HepG2 (cell line): ENCODE results near the gene TLK1. TPM values are rescaled to one million over a fixed set of nuclear protein-coding genes. Genes with fewer than 3 reads are reported as not detected.
A peak's percentile ranks its signal among the peaks of the same experiment; 100 is the strongest.

Source experiments
- AGO1 ChIP-seq: fragments of 200-400 bp; formaldehyde crosslinking; IDR thresholded peaks from 2 replicates; pipeline ENCODE4 v1.6.1; 2017; ENCODE audit warnings: mild to moderate bottlenecking, low read depth, low read length, moderate library complexity; ENCODE audit not compliant: poor library complexity, severe bottlenecking
- HDAC2 ChIP-seq: sonication (generic); formaldehyde crosslinking; IDR thresholded peaks from 2 replicates; pipeline ENCODE4 v1.4.0; 2020; ENCODE audit warnings: missing genetic modification reagents
- HNRNPK ChIP-seq: fragments of 200-400 bp; formaldehyde crosslinking; IDR thresholded peaks from 2 replicates; pipeline ENCODE4 v1.6.1; 2018; ENCODE audit warnings: low read length, low read depth, moderate library complexity, mild to moderate bottlenecking; ENCODE audit not compliant: poor library complexity, severe bottlenecking
- KDM5A ChIP-seq: fragments of 200-600 bp; sonication (generic); IDR thresholded peaks from 2 replicates; pipeline ENCODE4 v1.7.0; 2018; ENCODE audit warnings: antibody characterized with exemption, mild to moderate bottlenecking, low read length, borderline replicate concordance
- MED13 ChIP-seq: sonication (generic); formaldehyde crosslinking; IDR thresholded peaks from 2 replicates; pipeline ENCODE4 v1.5.0; 2020; ENCODE audit warnings: missing genetic modification reagents
- MEIS1 ChIP-seq: sonication (generic); formaldehyde crosslinking; IDR thresholded peaks from 2 replicates; pipeline ENCODE4 v1.9.0; 2021; ENCODE audit warnings: mild to moderate bottlenecking, missing genetic modification reagents, moderate library complexity, borderline replicate concordance
- MTA1 ChIP-seq: sonication (generic); formaldehyde crosslinking; IDR thresholded peaks from 2 replicates; pipeline ENCODE4 v1.4.0; 2020; ENCODE audit warnings: missing genetic modification reagents, mild to moderate bottlenecking, borderline replicate concordance
- ONECUT2 ChIP-seq: sonication (generic); formaldehyde crosslinking; IDR thresholded peaks from 2 replicates; pipeline ENCODE4 v1.4.0; 2020; ENCODE audit warnings: missing genetic modification reagents
- RBM22 ChIP-seq: fragments of 200-400 bp; formaldehyde crosslinking; optimal IDR thresholded peaks from 2 replicates; pipeline ENCODE3; 2017; ENCODE audit warnings: mild to moderate bottlenecking, low read length, moderate library complexity
- RFX5 ChIP-seq: IDR thresholded peaks from 2 replicates; pipeline ENCODE4 v1.6.1; 2011; ENCODE audit warnings: low read depth, low read length, improper control_type of control experiment
- SMARCC2 ChIP-seq: fragments of 450-650 bp; IDR thresholded peaks from 2 replicates; pipeline ENCODE4 v1.6.1; 2017; ENCODE audit warnings: antibody characterized with exemption, mild to moderate bottlenecking
- SUZ12 ChIP-seq: fragments of 150-350 bp; IDR thresholded peaks from 2 replicates; pipeline ENCODE4 v1.6.1; 2014; ENCODE audit warnings: low read depth, low read length
- ZMAT3 ChIP-seq: sonication (generic); formaldehyde crosslinking; conservative IDR thresholded peaks from 2 replicates; pipeline ENCODE4 v1.7.0; 2021; ENCODE audit warnings: missing genetic modification reagents
- ZNF329 ChIP-seq: sonication (generic); formaldehyde crosslinking; IDR thresholded peaks from 2 replicates; pipeline ENCODE4 v1.9.0; 2021; ENCODE audit warnings: low read depth, mild to moderate bottlenecking, missing genetic modification reagents
- ZNF569 ChIP-seq: sonication (generic); formaldehyde crosslinking; IDR thresholded peaks from 2 replicates; pipeline ENCODE4 v1.5.0; 2020; ENCODE audit warnings: mild to moderate bottlenecking, missing genetic modification reagents, moderate library complexity, borderline replicate concordance
- ZNF781 ChIP-seq: sonication (generic); formaldehyde crosslinking; IDR thresholded peaks from 2 replicates; pipeline ENCODE4 v1.5.1; 2020; ENCODE audit warnings: borderline replicate concordance, mild to moderate bottlenecking, missing genetic modification reagents; ENCODE audit errors: not compliant biosample characterization
- polyA plus RNA-seq, 8 experiments: library from polyadenylated mRNA; depleted of rRNA in 3 of 8; stranded (reverse) in 7 of 8; unstranded in 1 of 8; fragments of >200 nt; fragmentation: Illumina TruSeq in 4 of 8; extraction: Trizol in 4 of 8; gene quantifications; 2 replicates each; pipeline versions ENCODE4 v1.2.1 to v1.2.3, GENCODE V29; 2011 to 2016; ENCODE audit warnings: low read depth in 4 of 8, missing spikeins in 1 of 8, mixed read lengths in 1 of 8; ENCODE audit not compliant: insufficient read depth in 1 of 8
- total RNA-seq, 5 experiments: library from RNA; depleted of rRNA; stranded (reverse); fragments of >200 nt; fragmentation: Illumina TruSeq; extraction: Trizol; gene quantifications; 2 replicates each; pipeline ENCODE4 v1.2.3, GENCODE V29; 2016; ENCODE audit warnings: low read depth in 1 of 5
- TF ChIP-seq, protein P1 (sequence below): IDR thresholded peaks from 2 replicates; pipeline ENCODE4 v1.6.1; 2016; ENCODE audit warnings: missing compliant biosample characterization, missing genetic modification reagents, borderline replicate concordance
- TF ChIP-seq, protein P2 (sequence below): sonication (generic); formaldehyde crosslinking; IDR thresholded peaks from 2 replicates; pipeline ENCODE4 v1.4.0; 2020; ENCODE audit warnings: missing genetic modification reagents, mild to moderate bottlenecking, borderline replicate concordance
- TF ChIP-seq, protein P3 (sequence below): sonication (generic); formaldehyde crosslinking; IDR thresholded peaks from 2 replicates; pipeline ENCODE4 v1.4.0; 2020; ENCODE audit warnings: missing genetic modification reagents

Gene TLK1
- total and polyA plus RNA-seq, 2 of the 13 experiments (the other 11 are each of a cell fraction or from before 2014, with no cell fraction given), result 16.8 to 28.7 TPM

DNA sequence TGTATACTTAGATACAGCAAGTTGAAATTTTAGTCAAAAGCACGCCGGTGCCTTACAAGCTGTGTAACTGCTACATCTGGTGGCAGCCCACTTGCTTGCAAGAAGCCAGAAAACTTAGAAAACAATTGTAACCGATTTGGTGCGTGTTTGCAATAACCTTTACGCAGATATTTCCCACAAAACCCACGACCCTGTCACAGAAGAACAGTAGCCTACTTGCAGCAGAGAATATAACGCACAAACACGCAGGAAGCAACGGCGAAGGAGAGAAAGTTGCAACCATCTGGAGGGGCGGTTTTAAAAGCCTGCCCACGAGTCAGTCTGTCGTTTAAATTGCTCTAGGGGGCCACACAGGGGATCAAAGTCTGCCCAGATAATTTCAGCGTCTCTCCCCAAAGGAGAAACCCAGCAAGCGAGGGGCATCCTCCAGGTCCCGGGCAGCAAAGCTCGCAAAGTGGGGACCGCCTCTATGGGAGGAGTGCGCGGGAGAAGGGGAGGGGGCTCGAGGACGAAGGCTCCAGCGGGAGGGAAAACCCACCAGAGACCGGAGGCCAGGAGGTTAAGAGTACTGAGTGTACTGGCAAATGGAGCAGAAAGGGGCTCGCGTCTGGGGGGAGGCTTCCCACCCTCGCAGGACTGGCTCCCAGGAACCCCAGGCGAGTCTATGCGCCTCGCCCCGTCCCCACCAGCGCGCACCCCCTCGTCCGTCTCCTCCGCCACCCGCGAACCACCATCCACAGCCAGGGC, 1.1 kb downstream of the TLK1 start (continued):
- TF ChIP-seq AGO1 (no peak), MED13 (CRISPR knock-in tag) (peak; percentile 48; the same call in 1 of the 2 replicates), ZNF569 (CRISPR knock-in tag) (0 out of 2 replicates have a peak, but pooled peaks have one; percentile 48), SUZ12 (no peak), KDM5A (peak; percentile 91), SMARCC2 (no peak), RFX5 (peak; percentile 36; the same call in 1 of the 2 replicates), RBM22 (no peak), MEIS1 (peak; percentile 75; the same call in 1 of the 2 replicates), ONECUT2 (no peak), MTA1 (peak; percentile 23; the same call in 1 of the 2 replicates), ZMAT3 (CRISPR knock-in tag) (0 out of 2 replicates have a peak, but pooled peaks have one; percentile 40), HNRNPK (no peak), ZNF781 (CRISPR knock-in tag) (peak; percentile 47), ZNF329 (CRISPR knock-in tag) (0 out of 2 replicates have a peak, but pooled peaks have one; percentile 67), HDAC2 (CRISPR knock-in tag) (no peak; the same call in 1 of the 2 replicates)
- TF ChIP-seq, protein P1, sequence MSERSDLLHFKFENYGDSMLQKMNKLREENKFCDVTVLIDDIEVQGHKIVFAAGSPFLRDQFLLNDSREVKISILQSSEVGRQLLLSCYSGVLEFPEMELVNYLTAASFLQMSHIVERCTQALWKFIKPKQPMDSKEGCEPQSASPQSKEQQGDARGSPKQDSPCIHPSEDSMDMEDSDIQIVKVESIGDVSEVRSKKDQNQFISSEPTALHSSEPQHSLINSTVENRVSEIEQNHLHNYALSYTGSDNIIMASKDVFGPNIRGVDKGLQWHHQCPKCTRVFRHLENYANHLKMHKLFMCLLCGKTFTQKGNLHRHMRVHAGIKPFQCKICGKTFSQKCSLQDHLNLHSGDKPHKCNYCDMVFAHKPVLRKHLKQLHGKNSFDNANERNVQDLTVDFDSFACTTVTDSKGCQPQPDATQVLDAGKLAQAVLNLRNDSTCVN (CRISPR knock-in tag), result no peak
- TF ChIP-seq, protein P2, sequence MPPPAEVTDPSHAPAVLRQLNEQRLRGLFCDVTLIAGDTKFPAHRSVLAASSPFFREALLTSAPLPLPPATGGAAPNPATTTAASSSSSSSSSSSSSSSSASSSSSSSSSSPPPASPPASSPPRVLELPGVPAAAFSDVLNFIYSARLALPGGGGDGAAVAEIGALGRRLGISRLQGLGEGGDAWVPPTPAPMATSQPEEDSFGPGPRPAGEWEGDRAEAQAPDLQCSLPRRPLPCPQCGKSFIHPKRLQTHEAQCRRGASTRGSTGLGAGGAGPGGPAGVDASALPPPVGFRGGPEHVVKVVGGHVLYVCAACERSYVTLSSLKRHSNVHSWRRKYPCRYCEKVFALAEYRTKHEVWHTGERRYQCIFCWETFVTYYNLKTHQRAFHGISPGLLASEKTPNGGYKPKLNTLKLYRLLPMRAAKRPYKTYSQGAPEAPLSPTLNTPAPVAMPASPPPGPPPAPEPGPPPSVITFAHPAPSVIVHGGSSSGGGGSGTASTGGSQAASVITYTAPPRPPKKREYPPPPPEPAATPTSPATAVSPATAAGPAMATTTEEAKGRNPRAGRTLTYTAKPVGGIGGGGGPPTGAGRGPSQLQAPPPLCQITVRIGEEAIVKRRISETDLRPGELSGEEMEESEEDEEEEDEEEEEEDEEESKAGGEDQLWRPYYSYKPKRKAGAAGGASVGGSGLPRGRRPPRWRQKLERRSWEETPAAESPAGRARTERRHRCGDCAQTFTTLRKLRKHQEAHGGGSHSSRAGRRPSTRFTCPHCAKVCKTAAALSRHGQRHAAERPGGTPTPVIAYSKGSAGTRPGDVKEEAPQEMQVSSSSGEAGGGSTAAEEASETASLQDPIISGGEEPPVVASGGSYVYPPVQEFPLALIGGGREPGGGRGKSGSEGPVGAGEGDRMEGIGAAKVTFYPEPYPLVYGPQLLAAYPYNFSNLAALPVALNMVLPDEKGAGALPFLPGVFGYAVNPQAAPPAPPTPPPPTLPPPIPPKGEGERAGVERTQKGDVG (CRISPR knock-in tag), result no peak
- TF ChIP-seq, protein P3, sequence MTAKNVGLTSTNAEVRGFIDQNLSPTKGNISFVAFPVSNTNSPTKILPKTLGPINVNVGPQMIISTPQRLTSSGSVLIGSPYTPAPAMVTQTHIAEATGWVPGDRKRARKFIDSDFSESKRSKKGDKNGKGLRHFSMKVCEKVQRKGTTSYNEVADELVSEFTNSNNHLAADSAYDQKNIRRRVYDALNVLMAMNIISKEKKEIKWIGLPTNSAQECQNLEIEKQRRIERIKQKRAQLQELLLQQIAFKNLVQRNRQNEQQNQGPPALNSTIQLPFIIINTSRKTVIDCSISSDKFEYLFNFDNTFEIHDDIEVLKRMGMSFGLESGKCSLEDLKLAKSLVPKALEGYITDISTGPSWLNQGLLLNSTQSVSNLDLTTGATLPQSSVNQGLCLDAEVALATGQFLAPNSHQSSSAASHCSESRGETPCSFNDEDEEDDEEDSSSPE (CRISPR knock-in tag), result peak; percentile 55; the same call in 1 of the 2 replicates
